Fibroblast of upper back skin (primary cell): ENCODE data around the gene FGF2.
A peak's percentile ranks its signal among the peaks of the same experiment; 100 is the strongest.
"Not testable (repeated sequence)": the region's sequence is repeated elsewhere in the genome, so short reads cannot be mapped to it uniquely, and the experiment has no call there.

Experiments
- DNase-seq: peaks from one replicate; pipeline ENCODE4 v3.0.0-alpha.2; 2013

FGF2 gene

DNA sequence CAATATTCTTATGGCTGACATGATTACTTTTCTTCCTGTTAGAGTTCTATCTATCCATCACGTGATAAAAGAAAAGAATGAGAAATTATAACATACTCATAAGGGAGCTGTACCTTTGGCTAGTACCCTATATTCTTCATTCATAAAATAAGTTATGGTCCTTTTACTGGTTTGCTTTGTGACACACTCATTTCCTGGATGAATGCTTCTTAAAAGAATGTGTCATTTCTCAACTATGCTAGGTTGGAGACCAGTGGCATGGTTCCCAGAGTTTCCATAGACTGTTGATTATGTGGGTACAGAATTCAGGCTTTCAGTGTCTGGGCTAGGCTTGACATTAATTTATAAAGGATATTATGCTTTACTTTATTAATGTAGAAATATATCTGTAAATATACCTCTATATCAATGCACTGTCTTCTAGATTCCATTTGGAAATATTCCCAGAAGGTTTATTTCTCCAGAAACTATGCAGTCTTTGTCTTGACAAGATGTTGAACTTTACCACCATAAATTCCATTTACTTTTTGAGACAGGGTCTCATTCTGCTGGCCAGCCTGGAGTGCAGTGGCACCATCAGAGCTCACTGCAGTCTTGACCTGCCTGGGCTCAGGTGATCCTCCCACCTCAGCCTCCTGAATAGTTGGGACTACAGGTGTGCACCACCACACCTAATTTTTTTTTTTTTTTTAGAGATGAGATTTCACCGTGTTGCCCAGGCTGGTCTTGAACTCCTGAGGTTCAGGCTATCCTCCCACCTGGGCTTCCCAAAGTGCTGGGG, 71.9 kb downstream of the FGF2 start:
- peak; percentile 98 for DNase-seq

DNA sequence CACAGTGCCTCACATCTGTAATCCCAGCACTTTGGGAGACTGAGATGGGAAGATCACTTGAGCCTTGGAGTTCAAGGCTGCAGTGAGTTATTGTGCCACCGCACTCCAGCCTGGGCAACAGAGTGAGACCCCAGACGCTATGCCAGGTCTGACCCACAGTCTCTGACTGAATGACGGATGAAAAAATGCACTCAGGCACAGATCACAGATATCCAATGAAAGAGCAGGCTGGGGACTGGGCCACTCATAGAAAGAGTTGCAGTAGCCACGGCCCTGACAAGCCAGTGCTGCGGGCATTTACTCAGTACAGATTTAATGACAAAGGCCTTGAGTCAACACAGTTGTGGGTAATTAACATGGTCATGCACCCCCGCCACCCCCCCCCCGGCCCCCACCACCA, 73.1 kb downstream of the FGF2 start:
- no peak for DNase-seq

DNA sequence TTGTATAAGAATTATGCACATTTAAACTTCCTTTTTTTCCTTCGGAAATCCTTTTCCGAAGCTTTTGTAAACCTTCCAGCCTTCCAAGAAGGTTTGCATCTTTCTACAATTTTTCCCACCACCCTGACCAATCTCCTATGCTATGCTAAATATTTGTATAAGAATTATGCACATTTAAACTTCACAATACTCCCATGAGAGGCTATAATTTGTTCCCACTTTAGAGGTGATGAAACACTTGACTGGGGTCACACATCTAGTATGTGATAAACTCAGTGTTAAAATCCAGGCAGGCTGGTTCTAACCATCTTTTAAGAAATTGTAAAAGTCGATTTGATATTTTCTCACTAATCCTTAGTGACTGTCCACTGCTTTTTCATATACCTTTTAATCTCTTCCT, 73.7 kb downstream of the FGF2 start:
- DNase-seq = peak; percentile 72

DNA sequence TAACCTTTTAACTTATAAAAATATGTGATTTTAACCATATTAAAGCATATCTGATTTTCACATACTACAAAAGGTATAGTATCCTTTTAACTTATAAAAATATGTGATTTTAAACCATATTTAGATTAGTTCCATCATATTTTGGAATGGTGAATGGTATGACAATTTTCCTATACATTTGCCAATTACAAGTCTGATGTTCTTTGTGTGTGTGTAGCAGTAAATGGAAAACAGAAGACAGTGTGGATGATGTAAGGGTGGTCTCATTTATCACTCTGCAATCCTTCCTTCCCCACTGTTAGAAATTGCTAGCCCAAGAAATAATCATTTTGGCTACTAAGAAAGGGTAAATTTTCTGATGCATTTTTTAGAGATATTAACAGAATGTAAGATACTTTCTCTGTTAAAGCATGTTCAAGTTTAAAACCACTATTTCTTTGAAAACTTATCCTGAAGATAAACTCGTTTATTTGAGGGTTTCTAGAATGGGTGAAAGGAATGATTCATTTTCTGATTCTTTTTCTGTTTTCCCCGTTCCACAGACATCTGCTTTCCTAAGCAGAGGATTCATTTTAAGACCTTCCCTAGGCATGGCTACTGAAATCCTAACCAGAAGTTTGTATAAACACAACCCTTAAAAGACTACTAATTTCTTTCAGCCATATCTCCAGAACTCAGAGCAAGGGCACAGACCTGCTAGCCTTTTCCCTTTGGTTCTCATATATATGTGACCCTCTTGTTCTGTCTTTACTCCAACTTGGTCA, 74.8 kb downstream of the FGF2 start:
- no peak for DNase-seq

DNA sequence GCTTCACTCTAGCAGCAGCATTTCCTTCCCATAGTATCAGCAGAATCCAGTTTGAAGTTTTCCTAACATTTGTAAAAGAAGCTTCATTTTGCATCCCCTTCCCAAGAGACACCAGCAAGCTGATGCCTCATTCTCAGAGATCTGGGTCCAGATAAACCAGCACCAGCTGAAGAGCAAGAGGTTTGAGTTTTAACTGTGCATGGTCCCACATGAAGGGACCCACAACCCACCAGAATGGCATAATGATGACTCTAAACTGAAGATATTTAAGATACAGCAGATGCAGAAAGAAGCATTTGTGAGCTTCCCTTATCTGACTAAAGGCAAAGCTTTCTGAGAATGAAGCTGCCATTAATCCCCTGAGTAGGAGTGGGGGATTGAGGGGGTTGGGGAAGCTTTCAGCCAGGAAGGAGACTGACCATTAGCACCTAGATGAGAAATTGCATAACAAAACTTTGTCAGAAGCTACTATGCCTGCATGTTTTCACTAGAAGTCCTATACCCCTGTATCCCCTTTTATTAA, 77.2 kb downstream of the FGF2 start:
- no peak for DNase-seq

DNA sequence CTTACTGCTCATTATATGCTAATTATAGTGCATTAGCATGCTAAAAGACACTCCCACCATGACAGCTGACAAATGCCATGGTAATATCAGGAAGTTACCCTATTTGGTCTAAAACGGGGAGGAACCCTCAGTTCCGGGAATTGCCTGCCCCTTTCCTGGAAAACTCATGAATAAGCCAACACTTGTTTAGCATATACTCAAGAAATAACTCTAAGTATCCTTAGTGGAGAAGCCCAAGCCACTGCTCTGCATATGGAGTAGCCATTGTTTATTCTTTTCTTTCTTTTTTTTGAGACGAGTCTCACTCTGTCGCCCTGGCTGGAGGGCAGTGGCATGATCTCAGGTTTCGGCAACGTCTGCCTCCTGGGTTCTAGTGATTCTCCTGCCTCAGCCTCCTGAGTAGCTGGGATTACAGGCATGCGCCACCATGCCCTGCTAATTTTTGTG, 80.3 kb downstream of the FGF2 start:
- DNase-seq = no peak

DNA sequence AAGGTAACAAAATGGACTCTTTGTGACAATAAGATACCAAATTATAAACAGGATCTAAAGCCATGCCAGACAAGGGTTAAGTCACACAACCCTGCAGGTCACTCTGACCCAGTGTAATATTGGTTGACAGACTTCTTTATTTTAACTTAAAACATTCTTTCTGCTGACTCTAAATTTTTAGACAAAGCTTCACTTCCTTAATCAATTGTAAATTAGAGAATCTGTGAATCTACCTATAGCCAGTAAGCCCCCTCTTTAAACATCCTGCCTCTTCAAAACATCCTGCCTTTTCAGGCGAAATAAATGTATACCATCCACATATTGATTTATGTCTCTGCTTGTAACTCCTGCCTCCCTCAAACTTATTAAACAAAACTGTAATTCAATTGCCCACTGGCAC, 81.6 kb downstream of the FGF2 start:
- DNase-seq = no peak

DNA sequence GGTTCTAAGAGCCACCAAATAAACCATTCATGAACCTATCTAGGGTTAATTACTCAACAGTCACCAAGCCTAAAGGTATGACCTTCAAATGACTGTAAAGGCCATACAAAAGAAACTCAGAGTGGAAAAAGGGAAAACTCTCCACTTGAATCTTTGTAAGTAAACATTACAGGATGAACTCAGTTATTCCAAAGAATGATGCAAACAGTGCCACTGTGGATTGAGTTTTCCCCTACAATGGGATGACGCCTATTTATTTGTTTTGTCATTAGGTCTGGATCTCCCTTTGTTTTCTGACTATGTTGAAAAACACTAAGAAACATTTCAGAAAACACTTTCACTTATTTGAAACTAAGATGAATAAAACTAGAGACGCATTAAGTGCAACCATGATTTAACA, 83.1 kb downstream of the FGF2 start:
- DNase-seq = no peak

DNA sequence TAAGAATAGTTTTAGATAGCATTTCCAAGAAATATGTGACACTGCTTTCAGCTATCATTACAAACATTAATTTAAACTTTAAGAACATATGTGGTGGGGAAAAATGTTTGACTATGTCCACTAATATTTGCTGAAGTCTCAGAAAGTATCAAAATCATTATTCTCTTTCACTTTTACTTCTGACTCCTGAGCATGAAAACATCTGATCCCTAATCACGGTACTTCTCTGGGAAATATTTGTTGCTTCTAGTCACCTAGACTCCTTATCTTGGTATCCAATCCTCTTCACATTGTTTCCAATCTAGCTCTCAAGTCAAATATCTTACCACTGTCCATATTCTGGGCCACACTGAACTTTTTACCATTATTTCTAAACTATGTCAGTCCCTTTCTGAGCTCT, 85.0 kb downstream of the FGF2 start:
- no peak for DNase-seq

DNA sequence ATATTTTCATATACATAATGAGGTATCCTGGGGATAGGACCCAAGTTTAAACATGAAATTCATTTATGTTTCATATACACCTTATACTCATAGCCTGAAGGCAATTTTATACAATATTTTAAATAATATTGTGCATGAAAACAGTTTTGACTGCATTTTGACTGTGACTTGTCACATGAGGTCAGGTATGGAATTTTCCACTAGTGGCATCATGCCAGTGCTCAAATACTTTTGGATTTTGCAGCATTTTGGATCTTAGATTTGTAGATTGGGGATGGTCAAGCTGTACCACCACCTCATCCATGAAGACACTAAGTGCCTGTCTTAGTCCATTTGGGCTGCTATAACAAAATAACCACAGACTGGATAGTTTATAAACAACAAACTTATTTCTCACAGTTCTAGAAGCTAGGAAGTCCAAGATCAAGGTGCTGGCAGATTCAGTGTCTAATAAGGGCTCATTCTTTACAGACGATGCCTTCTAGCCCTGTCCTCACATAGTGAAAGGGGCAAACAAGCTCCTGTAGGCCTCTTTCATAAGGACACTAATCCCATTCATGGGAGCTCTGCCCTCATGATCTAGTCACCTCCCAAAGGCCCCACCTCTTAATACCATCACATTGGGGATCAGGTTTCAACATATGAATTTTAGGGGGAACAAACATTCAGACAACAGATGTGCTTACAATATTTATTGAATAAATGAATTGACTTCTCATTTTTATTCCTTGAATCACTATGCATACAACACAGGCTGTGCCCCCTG, 86.4 kb downstream of the FGF2 start:
- DNase-seq = no peak

DNA sequence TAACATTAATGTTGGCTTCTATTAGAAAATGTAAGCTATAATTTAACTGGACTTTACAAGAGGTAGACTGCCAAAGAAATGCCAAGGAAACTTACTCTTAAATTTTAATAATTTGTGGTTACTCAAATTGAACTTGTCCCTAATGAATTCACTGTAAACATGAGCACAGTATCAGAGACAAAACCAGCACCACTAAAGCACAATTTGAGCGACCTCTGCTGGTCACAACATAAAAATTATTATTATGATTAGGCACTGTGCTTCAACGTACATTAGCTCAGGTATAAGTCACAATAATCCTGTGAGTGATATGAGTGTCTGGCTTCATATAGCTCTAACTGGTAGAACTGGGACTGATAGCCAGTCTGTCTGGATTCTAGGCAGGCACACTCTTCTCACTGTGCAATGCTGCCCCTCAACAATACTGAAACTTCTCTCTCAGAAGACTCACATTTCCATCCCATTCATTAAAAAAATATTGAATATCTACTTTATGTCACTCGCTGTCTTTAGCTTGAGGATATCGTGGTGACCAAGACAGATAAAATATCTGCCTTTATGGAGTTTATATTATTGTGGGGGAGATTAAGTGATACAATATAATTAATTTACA, 87.8 kb downstream of the FGF2 start:
- DNase-seq = peak; percentile 53

DNA sequence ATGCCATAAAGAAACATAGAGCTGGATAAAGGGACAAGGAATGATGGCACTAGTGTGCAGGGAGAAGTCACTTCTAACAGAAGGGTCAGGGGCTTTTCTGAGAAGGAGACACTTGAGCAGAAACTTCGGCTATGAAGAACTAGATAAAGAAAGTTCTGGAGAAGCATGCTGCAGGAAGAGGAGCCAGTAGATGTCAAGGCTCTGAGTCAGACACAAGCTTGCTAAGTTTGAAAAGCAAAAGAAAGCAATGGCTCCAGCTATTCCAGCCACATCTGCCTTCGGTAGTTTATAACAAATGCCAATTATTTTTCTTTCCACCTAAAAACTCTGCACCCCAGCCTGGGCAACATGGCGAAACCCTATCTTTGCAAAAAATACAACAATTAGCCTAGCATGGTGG, 88.3 kb downstream of the FGF2 start:
- DNase-seq = peak; percentile 63

DNA sequence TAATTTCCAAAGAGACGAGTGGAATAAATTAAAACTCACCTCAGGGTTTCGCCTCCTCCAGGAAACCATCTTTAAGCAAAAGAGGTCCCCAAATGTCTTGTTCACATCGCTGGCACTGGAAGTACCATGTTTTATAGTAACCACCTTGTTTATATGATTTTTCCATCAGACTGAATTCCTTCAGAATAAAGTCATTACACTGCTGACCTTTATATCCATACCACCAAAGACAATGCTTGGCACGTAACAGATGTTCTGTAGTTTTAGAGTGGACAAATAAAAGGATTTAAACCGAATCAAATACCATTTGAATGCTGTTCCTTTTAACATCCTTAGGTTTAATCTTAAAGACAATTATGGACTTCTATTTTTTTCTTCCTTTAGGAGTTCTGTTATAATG, 91.1 kb downstream of the FGF2 start:
- no peak for DNase-seq

DNA sequence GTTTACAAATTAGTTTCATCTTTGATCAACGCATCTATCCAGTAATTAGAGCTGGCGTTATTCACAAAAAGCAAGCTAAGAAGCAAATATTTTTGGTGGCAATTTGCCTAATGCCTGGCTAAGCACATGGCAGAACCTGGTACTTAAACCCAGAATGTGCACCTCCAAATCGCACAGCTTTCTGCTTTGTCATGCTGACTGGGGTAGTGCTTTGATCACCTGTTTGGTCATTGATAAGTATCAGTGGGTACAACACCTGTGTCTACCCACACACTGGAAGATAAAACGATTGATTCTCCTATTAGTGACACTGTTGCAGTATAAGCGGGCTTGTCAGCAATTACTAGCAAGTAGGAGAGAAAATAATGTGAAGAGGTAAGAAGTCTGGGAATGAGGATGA, 93.8 kb downstream of the FGF2 start:
- DNase-seq = no peak

DNA sequence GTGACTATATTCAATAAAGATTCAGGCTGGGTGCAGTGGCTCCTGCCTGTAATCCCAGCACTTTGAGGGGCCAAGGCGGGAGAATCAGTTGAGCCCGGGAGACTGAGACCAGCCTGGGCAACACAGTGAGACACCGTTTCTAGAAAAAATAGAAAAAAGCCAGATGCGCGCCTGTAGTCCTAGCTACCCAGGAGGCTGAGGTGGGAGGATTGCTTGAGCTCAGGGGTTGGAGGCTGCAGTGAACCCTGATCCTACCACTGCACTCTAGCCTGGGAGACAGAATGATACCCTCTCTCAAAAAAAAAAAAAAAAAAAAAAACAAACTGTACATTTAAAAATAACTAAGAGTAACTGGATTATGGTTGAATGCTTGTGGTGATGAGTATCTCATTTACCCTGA, 94.7 kb downstream of the FGF2 start:
- no peak for DNase-seq

DNA sequence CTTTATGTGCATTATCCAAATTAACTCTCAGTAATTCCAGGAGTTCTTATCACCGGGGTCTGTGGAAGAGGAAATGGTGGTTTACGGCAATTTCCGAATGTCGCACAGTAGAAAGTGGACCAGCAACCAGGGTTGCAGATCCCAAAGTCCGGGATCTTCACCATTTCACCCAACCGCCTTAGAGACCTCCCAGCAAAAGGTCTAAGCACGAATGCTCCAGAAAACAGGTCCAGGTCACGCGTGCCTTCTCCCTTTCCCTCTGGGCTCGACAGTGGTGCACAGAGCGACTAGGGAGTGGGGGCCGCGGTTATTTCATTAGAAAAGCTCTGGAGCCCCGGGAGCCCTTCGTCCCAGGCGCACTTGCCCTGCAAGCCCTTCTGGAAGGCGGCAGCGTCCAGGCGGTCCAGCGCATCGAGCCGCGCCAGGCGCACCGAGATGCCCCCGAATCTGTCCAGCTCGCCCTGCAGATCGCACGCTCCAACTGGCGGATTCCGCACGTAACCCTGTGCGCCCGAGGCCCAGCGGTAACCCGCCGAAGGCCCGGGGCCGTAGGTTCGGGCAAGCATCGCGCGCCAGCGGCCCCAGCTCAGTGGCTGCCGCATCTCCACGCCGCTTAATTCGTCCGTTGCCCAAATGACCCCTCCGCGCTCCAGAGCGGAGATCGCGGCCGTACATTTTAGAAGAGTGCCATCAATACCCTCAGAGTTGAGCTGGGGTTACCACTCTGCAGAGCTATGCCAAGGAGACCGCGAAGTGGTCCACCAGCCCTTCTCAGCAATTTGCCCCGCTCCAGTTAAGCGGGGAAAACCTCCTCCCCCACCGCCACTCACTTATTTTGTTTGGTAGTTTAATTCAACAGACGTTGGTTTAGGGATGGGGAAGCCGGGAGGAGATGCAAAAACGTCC, 95.6 kb downstream of the FGF2 start, which contains the start of gene NUDT6:
Gene NUDT6 (minus strand): TSS at position 627 of the 906 bp plus-strand sequence. CDS start 25 bp downstream, at position 602.
- DNase-seq = peak; percentile 57

DNA sequence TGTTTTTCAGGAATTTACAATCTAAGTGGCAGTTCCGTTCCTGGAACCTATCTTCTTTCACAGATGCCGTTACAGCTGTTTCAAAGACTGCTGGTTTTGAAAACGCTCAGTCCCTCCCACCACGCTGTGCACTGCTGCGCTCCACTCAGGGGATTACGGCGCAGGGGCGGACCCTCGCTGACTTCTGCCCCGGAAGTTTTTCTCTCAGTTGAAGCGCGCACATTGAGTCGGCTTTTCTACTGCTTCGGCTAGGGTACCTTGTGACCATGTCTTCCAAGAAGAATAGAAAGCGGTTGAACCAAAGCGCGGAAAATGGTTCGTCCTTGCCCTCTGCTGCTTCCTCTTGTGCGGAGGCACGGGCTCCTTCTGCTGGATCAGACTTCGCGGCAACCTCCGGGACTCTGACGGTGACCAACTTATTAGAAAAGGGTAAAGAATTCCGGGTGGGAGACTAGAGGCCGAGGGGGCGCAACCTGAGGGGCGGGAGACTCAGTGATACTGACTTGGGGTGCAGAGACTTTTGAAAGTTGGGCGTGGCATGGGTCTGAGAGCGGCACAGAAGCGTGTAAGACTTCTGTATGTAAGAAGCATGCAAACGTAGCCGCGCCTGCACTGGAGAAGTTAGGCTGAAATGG, 96.4 kb downstream of the FGF2 start:
- peak; percentile 82 for DNase-seq

DNA sequence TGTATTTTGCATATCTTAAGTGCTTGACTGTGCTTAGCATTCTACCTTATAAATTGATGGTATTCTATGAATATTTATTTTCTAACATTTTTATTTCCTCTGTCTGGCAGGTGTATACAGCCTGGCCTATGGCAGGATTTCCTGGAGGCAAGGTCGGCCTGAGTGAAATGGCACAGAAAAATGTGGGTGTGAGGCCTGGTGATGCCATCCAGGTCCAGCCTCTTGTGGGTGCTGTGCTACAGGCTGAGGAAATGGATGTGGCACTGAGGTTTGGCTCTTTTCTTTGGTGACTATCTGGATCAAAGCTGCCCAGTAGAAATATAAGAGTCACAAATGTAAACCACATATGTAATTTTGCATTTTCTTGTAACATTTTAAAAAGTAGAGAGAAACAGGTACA, 102.3 kb downstream of the FGF2 start:
- DNase-seq = no peak

DNA sequence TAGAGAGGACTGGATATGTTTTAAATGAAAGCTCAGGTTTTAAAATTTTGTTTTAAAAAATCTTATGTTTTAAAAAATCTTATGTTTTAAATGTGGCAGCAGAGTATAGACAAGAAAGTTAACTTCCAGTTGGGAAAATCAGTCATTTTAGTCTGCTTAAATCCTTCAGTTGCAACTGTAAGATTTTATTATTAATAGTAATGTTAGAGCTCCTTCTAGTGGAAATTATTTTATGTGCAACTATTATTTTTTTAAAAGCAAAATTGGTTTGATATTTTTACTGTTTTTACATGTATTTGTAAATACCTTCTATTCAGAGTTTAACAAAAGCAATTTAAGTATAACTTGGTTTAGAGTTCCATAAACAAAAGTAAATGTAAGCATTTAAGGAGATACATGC, 104.2 kb downstream of the FGF2 start:
- DNase-seq = peak; percentile 20

DNA sequence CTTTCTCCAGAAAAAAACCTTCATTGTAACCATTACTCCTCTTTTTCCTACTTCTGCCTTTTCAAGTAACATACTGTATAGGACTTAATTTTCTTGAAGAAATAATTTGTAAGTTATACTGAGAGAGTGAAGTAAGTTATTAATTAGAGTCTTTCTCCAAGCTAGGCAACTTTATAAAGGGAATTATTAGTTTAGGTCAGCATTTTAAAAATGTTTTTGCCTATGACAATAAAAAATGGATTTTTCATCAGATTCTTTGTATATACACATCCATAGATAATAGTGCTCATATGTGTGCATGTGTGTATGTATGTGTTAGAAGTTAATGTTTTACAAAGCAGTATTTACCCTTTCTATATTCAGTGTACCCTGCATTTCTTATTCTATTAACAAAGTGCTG, 106.1 kb downstream of the FGF2 start:
- DNase-seq = no peak

DNA sequence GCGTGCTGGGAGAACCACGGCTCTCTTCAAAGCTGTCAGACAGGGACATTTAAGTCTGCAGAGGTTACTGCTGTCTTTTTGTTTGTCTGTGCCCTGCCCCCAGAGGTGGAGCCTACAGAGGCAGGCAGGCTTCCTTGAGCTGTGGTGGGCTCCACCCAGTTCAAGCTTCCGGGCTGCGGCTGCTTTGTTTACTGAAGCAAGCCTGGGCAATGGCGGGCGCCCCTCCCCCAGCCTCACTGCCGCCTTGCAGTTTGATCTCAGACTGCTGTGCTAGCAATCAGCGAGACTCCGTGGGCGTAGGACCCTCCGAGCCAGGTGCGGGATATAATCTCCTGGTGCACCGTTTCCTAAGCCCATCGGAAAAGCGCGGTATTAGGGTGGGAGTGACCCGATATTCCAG, 118.5 kb downstream of the FGF2 start:
- DNase-seq = not testable (repeated sequence)
